ENCODE measurements around the gene EIF1. TPM values are rescaled to one million over a fixed set of nuclear protein-coding genes. Genes with fewer than 3 reads are reported as not detected.
A peak's percentile ranks its signal among the peaks of the same experiment; 100 is the strongest.

The EIF1 gene
- total RNA-seq, 1 experiment from 2014 or later: 1,082 TPM

GRCh38 chr17:41647038-41647813, 41.5 kb upstream of the EIF1 start:
- H3K79me2 ChIP-seq (ENCODE audit: insufficient read depth, low read length): no peaks in the 10 kb centered on the region
- peaks cover 22 to 63% of the 10 kb centered on the region in 2 experiments for H3K4me1 ChIP-seq (ENCODE audit: control insufficient read depth in 1 of 2, insufficient read depth in 2 of 2, low read length in 2 of 2)
- no peaks in the 10 kb centered on the region for H3K9me3 ChIP-seq (ENCODE audit: control insufficient read depth in 1 of 2, insufficient read depth in 1 of 2, low read depth in 1 of 2, low read length in 2 of 2)
- H3K27me3 ChIP-seq (ENCODE audit: insufficient read depth, low read length): no peaks in the 10 kb centered on the region
- ChIA-PET POLR2A (interaction anchor here (1.7 to 1.9 kb wide), 2 partner anchors 68 to 98 kb away, joined by 9 to 25 read pairs; no protein-coding TSS in a partner anchor), CTCF (interaction anchor here (1.5 to 11.1 kb wide), 9 partner anchors 11 to 1027 kb away, joined by 3 to 217 read pairs (median 7); no protein-coding TSS in a partner anchor), RAD21 (ENCODE audit: low non-redundant PET in 1 of 2, low total read pairs in 2 of 2, uncharacterized antibody in 2 of 2, unreplicated experiment in 2 of 2) (interaction anchor here in 1 of 2 experiments (2.0 to 2.7 kb wide), 2 partner anchors 15 to 98 kb away, joined by 25 to 28 read pairs; no protein-coding TSS in a partner anchor)
- DNase-seq (ENCODE audit: low read depth, low spot score) (no peak), ATAC-seq (peak; percentile 9)
- no TSS peak for BruUV-seq (replicated peaks)
- H3K4me3 ChIP-seq (replicated peaks in 1 of 2; ENCODE audit: low read depth in 1 of 2, low read length in 2 of 2): peak overlapping the region in 1 of 2 experiments; percentile 53; a peak in 1 of 4 replicates
- peak overlapping the region; percentile 32 for H3K27ac ChIP-seq (ENCODE audit: low read depth, low read length)
- no peaks in the 10 kb centered on the region for H4K20me1 ChIP-seq (ENCODE audit: insufficient read depth)
- peak overlapping the region; percentile 83 for H2AFZ ChIP-seq (ENCODE audit: low read depth, low read length, poor library complexity, severe bottlenecking)
- H3K9me2 ChIP-seq (ENCODE audit: insufficient read depth): no peaks in the 10 kb centered on the region
- H3K4me2 ChIP-seq (ENCODE audit: low read length): peak overlapping the region; percentile 83
- TF ChIP-seq CTCF (IDR thresholded peaks at IDR 0.05 in 2 of 3, conservative IDR thresholded peaks at IDR 0.05 in 1 of 3; ENCODE audit: borderline replicate concordance in 1 of 3, insufficient read depth in 1 of 3, low read depth in 2 of 3, low read length in 2 of 3) (no peak), ATF3 (IDR thresholded peaks at IDR 0.05) (no peak), SIN3A (IDR thresholded peaks at IDR 0.05; ENCODE audit: low read depth) (no peak), ZNF274 (IDR thresholded peaks at IDR 0.05; ENCODE audit: low read depth, low read length) (no peak), TCF7L2 (IDR thresholded peaks at IDR 0.05; ENCODE audit: borderline replicate concordance, extremely low read depth, insufficient read depth, insufficient read length) (no peak), EZH2phosphoT487 (IDR thresholded peaks at IDR 0.05; ENCODE audit: borderline replicate concordance) (no peak)
- intact Hi-C loops (cut with micrococcal nuclease): loop anchor here (2.0 to 10.0 kb wide), 6 partner anchors 55 to 1025 kb away; no protein-coding TSS in a partner anchor
- H3K9ac ChIP-seq (ENCODE audit: low read length): peak overlapping the region; percentile 57
- no peaks in the 10 kb centered on the region for H3K36me3 ChIP-seq (ENCODE audit: control insufficient read depth in 1 of 2, insufficient read depth in 2 of 2, low read length in 2 of 2)

Data from HCT116 (cell line).